HG03457 (cell line): ENCODE measurements around the gene TRIM47.

Experiments used
- ATAC-seq: cut with Tn5 transposase; IDR thresholded peaks from one replicate; pipeline ENCODE4 v1.9.1; 2021; ENCODE audit warnings: moderate number of reproducible peaks; ENCODE audit not compliant: unreplicated experiment

Gene TRIM47

DNA sequence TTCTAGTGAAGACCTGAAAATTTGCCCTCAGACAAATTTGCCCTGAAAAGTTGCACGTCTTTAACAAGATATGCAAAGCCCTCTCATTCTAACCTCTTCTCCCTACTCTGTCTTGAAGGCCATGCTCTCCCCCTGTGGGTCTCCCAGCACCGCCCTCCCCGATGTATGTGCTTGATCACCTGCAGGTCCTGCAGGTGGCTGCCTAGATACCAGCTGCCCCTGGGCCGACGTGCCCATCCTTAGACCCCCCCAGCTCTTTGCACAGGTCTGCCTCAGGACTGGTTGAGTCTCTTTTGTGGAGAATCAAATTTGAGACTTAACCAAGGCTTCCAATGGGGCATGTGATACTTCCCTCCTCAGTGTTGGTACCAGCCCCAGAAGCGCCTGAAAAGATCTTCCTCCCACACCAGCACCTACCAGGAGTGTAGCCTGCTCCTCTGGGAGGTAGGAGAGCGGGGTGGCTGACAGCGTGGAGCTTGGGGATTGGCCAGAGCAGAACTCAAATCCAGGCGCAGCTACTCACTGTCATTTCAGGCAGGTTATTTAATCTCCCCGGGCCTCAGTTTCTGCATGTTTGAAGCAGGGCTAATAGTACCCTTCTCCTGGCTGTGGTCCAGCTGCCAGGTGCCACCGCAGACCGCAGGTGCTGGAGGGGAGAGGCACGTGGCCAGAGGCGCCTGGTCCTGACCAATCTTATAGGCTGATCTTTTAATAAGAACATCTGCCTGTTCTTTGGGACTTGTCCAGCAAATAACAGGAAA, 30.9 kb upstream of the TRIM47 start:
- no peak for ATAC-seq

DNA sequence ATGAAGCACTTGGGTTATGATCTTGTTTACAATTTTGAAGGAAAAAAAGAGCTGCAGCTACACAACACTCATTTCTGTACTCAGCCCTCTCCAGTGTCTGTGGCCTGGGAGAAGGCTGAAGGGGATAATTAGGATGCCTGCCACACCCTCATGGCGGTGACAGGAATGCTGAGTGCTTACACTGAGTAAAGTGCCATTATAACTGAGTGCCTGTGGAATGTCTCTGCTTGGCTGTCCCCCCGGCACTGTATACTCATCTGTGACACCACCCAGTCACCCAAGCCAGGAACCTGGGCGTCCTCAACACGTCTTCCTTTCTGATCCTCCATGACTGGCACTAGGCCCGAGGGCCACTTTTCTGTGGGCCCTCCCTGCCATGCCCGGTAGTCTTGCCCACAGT, 29.8 kb upstream of the TRIM47 start:
- no peak for ATAC-seq

DNA sequence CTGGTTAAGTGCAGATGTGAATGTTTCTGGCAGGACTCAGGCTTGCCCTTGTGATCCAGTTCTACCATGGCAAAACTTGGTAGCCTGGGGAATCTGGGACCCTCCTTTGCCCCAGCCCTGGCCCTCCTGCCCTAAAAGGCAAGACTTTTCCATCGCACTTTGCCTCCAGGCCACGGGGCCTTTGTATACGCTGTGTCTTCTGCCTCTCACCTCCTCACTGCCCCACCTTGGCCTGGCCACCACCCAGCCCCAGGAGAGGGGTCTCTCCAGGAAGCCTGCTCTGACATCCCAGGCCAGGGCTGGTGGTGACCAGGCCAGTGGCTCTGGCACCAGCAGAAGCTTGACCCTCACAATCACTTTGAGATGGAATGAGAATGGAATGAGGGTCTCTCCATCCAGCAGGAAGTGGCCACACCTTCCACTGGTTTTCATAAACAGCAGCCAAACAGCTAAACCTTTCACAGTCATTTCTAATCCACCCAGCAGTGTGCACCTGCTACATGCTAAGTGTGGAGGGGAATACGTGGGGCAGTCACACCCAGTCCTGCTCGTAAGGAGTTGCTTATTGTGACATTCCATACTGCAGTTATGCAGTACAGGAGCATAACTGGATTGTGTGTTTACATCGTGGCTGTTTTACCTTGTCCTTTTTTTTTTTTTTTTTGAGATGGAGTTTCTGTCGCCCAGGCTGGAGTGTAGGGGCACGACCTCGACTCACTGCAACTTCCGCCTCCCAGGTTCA, 27.9 kb upstream of the TRIM47 start:
- no peak for ATAC-seq

DNA sequence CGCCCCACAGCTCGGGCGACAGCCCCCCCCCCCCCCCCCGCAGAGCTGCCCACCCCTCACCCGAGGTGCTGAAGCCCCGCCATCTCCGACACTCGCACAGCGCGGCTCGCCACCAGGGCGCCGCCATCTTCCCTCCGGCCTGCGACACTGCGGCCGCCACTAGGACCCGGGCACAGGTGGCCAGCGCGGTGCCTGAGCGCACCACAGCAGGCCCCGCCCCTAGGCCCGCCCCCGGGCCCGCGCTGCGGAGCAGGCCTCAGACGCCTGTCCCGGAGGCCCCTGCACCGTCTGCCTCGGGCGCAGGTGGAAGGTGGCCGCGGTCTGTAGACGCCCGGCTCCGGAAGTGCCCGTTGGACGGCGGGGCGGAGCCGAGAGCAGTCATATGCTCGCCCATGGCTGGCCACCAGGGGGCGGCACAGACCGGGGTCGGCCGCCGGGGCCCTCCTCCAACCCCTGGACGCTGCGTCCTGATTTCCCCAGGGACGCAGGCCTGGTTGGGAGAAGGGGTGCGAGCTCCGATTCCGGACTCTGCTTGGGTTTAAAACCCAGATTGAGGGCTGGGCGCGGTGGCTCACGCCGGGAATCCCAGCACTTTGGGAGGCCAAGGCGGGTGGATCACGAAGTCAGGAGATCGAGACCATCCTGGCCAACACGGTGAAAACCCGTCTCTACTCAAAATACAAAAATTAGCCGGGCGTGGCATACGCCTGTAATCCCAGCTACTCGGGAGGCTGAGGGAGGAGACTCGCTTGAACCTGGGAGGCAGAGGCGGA, 26.6 kb upstream of the TRIM47 start, which contains the start of gene MRPL38:
MRPL38 (minus strand) TSS at position 136 of the 773 bp plus-strand sequence; CDS start at position 127, 9 bp downstream.
- peak; percentile 85 for ATAC-seq

DNA sequence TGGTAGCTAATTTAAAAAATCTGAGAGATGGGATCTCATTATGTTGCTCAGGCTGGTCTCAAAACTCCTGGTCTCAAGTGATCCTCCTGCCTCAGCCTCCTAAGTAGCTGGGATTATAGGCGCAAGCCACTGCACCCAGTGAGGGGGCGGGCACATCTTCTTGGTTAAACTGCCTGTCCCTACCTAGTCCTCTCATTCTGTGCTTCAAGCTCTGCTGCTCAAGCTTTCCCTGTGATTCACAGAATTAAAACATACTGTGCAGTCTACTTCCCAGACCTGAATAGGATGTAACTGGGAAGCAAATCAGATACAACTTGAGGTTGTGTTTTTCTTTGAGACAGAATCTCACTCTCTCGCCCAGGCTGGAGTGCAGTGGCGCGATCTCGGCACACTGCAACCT, 24.0 kb upstream of the TRIM47 start:
- ATAC-seq = no peak

DNA sequence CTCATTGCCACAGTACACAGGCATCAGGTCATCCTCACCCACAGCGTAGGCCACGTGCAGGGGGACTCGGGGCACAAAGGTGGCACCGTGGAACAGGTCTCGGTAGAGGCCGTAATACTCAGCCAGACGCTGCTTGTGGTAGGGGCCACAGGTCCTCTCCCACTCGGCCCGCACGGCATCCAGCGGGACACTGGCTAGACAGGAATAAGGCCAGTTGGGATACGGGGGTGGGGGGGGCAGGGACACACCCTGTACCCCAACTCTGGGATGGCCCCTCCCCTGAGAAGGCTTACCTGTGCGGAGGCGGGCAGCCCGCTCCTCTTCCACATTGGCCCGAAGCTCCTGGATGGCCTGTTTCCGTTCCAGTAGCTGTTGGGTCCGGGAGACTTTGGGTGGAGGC, 23.3 kb upstream of the TRIM47 start:
- no peak for ATAC-seq

DNA sequence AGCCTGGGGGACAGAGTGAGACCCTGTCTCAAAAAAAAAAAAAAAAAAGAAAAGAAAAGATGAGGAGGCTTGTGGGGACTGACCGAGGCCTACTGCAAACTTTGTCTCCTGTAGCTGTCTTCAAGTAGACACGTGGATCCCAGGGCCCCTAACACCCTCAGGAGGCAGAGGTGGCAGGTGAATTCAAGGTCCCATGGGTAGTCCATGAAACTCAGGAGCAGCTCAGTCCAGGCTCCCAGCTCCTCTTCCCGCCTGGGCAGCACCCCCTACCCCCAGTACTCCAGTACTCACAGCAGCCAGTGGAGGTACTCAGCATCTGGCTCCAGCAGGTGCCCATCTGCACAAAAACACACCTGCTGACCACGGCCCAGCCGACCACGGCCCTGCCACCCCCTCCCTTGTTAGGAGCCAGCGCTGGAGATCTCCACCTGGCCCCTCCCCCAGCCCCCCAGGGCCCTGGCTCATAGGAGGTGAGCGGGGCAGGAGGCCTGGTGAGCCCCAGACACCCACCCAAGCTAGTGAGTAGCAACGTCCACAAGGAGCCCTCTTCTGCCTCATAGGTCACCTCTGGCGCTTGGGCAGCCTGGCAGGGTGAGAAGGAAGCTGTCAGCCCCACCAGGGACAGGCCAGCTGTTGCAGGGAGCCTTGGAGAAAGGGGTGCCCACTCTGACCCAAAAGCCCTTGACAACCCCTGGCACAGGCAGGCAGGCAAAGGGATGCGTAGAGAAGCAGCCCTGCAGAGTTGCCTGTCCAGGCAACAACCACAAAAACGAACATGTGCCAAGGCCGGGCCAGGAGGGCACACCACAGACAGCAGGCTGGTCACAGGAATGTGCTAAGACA, 22.5 kb upstream of the TRIM47 start:
- ATAC-seq = no peak

DNA sequence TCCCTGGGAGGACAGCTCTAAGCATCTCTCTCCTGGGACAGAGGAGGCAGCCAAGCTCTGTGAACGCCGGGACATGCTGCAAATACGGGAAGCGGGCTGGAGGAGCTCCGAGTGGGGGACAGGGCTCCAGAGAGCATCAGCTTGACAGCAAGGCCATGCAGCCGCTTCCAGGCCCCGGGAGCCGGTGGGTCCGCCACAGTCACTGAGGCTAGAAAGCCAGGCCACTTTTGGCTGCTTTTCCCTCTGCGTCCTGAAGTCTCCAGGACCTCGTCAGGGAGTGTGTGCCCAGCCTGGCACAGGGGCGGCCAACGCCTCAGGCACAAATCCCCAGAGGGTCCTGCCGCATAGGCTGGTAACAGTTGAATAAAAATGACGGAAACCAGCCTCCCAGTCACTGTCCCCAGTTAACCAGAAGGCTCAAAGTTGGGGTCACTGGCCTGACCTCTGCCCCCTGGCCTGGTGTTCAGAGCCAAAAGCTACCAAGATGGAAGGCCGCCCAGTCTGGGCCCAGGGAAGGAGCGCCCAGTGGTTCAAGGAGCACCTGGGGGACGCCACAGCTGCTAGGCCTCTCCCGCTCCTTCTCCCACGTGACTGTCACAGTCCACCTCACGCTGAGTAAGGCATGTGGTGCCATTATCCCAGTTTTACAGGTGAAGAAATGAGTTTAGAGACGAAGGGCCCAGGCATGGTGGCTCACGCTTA, 21.5 kb upstream of the TRIM47 start:
- ATAC-seq = no peak

DNA sequence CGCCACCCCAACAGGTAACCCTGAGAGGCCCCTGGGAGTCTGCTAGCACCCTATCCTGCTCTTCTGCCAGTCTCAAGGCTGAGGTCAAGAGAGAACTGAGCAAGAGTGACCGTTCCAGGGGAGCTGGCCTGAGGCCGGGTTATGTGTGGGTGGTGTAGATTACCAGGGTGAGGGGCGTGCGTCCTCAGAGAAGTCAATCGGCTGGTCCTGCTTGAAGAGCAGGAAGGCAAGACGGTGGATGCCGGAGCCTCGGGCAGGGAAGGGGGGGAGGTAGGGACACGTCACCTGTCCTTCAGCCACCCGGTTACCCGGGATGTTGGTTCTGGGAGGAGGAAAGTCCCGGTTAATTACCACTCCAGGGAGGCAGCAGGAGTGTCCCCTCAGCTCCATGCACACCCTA, 21.0 kb upstream of the TRIM47 start:
- ATAC-seq = no peak

DNA sequence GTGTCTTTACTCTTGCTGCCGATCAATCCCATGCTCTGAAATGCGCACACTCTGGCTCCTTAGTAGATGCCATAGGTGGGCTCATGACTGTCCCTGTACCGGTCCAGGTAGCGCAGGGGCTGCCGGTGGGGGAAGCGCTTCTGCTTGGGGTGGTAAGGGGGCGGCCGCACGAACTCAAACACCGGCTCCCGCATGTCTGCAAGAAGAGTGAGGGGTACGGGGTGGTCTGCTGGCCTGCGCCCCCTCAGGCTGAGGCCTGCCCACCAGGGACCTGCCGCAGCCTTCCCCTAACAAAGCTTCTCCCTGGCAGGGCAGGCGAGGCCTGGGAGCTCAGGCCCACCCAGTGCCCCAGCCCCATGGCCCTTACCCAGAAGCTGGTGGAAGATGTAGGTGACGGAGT, 20.4 kb upstream of the TRIM47 start:
- ATAC-seq = no peak

DNA sequence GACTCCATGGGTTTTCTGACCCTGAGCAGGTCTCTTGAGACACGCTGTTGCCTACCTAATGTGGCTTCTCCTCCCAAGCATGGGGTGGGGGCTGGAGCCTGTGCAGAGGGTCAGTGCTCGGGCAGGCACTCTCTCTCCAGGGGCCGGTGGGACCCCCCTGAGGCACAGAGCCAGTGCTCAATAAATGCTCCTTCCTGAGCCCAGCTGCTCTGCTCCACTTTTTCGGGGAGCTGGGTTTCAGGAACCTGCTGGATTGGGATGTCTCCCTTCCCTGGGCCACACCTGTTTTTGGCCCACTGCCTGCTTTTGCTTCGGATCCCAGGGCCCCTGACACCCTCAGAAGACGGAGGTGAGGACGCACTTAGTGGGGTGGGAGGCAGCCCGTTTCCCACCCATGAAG, 19.7 kb upstream of the TRIM47 start:
- no peak for ATAC-seq

DNA sequence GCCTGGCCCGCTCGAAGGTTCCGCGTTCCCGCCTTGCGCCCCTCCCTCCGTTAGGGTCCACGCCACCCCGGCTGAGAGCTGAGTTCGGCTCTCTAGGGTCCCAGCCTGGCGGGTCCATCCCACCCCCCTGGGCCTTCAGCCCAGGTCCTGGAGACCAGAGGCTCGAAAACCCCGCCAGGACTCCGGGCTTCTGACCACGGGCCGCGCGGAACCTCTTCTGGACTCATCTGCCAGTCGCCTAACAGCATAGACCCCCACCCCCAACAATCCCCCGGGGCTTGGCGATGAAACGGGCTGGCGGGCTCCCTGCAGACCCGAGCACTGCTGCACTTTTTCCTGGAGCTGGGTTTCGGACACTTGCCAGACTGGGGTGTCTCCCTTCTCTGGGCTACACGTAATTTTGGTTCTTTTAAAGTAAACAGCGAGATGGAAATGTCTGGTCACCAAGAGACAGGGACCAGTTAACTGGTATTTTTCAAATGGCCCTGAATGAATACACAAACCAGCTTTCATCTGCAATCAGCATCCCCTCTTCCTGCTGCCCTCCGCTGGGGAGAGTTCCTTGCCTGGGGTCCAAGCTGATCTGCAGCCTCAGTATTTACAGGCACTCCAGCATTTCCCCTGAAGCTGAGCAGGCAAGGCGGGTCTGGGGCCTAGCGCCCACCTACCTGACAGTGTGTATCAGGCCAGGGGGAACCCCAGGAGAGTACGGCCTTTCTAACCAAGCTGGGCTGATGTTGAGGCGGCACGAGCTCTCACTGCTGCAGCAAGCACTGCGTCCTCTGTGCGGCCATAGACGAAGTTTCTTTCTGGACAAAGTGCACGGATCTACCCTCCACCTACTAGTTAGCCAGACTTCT, 19.0 kb upstream of the TRIM47 start:
- ATAC-seq = no peak

DNA sequence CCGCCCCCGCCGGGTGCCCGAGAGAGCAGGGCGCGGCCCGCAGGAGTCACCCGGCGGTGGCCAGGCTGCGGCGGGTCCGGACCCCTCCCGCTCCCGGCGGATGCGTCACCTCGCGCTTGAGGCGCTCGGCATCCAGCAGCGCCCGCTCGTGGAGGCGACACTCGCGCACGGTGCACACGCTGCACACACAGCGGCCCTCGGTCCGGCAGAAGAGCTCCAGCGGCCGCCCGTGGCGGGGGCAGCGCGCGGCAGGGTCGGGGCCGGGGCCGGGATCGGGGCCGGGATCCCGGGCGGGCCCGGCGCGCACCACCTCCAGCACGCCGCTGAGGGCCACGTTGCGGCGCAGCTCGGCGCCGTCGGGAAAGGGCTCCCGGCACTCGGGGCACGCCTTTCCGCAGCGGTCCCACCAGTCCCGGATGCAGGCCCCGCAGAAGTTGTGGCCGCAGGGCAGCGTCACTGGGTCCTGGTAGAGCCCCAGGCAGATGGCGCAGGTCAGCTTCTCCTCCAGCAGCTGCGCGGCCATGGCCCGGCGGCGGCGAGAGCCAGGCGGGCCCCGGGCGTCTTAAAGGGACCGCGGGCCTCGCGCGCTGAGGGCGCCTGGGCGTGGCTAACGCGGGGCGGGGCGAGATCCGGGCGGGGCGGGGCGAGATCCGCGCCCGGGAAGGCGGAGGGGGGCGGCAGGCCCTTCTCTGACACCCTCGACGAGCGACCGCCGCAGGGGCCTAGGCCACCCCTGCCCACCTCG, 18.2 kb upstream of the TRIM47 start, which contains the start of gene TRIM65:
TRIM65 (minus strand) TSS at position 537 of the 745 bp plus-strand sequence; CDS start at position 523, 14 bp downstream.
- no peak for ATAC-seq

DNA sequence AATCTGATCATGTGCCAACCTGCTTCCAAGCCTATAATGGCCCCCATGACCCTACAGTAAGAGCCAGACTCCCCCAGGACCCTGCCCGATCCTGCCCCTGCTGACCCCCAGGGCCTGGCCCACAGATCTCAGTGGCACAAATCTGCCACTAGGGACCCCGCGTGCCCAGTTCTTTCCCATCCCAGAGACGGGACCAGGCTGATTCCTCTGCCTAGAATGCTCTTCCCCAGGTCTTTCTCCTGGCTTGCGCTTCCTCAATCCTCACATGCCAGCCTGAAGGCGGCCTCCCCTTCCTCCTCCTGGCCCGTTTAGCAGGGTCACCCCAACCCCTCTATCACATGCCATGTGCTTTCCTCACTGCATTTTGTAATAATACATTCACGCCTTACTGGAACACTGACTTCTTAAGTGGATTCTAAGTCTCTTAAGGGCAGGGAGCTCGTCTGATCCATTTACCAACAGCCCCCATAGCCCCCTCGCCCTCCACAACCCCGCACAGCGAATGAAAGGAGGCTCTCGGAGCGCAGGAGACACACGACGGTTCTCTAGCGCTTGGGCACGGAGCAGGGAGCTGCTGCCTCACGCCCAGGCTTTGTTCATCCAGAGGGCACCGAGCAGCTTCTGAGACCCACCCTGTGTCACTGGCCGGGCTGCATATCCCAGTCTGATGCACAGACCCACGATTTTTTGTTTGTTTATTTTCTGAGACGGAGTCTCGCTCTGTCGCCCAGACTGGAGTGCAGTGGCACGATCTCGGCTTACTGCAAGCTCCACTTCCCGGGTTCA, 17.2 kb upstream of the TRIM47 start:
- ATAC-seq = no peak

DNA sequence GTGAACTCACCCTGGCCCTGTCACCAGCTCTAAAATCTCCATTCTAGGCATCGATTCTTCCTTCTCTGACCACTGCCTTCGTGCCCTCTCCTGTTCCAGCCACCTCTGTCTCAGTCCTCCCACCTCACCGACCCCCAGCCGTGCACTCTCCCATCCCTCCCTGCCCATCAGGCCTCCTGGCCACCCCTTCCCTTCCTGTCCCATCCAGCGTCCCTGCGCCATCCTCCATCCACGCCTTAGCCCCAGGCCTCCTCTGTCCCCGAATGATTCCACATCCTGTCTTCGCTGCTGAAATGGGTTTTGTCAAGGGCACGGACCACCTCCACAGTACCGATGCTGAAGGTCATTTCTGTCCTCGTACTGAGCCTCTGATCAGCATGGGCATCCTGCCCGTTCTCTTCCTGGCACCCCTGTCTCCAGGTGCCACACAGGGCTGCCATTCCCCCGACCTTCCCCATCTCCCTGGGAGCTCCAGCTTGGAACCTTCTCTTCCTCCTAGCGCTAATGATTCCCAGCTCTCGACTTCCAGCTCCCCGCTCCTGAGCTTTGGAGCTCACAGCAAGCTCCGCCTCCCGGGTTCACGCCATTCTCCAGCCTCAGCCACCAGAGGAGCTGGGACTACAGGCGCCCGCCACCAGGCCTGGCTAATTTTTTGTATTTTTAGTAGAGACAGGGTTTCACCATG, 15.8 kb upstream of the TRIM47 start:
- no peak for ATAC-seq

DNA sequence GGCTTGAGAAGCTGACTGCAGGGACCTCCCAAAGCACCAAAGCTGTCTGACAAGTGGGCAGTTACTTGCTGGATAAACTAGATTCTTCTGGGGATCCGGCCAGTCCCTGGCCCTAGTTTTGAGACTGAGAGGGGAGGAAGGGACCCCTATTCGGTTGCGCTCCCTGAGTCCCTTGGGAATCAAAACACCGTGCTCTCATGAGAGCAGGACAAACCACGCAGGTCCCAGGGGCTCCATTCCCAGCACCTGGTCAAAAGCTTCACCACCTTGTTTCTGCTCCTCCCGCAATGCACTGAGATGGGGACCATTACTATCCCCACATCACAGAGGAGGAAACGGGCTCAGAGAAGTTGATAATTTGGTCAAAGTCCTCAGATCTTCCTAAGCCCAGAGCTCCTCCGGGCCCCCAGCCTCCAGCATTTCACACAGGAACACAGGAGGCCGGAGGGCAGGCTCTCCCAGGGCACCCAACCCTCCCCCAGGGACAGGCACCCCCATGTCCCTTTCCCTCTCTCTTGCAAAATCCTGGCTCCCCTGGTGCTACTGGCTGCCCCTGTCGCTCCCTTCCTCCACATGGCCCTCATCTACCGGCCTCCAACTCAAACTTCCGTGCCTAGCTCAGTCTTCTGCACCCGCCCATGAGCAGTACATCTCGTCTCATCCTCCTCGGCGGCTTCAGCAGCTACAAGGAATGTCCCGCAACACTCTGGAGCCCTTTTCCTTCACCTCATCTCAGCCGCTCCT, 15.1 kb upstream of the TRIM47 start:
- no peak for ATAC-seq
